ENCODE data around the gene EVI5. TPM values are rescaled to one million over a fixed set of nuclear protein-coding genes. Genes with fewer than 3 reads are reported as not detected.

The EVI5 gene
- 3.1 and 3.2 TPM in 2 replicates for polyA plus RNA-seq (2014; cell fraction: cytosol; rRNA removed)
- 2.2 and 2.3 TPM in 2 replicates for polyA plus RNA-seq (2014; cell fraction: nucleus; rRNA removed)

- DNase-seq (ENCODE audit: low spot score) = peak; percentile 98
Measured at GRCh38 chr1:92784639-92785500, at the start of gene EVI5. Gene EVI5 (minus strand): TSS chr1:92785108. CDS start chr1:92736546, 48,562 bp downstream.

DNA sequence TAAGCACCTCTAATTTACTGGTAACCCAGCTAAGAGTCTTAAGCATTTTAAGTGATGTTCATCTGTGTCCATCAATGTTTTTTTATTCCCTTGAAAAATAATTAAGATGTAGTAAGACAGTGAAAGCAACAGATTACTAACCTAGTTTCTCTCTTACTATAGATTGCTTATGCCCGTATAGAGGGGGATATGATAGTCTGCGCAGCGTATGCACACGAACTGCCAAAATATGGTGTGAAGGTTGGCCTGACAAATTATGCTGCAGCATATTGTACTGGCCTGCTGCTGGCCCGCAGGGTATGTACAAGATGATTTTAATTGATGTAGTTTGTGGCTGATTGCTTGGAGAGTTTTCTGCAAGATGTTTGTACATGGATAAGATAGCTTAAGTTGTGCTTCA, 49.7 kb upstream of the EVI5 start:
- DNase-seq (ENCODE audit: low spot score) = no peak

- no peak for DNase-seq (ENCODE audit: low spot score)
Measured at GRCh38 chr1:92833840-92834239, 48.9 kb upstream of the EVI5 start.

DNA sequence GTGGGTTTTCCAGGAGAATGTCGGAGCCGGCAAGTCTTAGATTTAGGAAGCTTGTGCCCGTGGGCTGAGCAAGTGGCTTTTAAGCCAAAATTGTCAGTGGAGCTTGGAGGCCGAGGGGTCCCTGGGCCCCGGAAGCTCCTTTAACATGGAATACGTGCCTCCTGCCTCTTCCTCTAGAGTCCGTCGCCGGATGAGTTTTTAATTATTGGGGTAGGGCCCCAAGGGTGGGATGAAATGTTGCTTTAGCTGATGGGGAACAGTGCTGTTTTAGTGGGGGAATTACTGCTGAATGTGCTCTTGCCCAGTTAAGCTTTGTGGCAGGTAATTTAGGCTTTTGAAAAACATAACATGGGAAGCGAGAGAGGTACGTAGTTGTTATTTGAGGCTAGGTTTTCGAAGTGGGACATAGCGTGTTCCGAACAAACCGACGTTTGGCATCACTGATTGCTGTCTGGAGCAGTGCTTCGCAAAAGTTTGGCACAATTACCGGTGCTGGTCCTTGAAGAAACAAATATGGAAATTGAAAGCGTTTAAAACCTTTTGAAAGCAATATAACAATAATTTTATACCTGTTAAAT, 47.7 kb upstream of the EVI5 start:
- no peak for DNase-seq (ENCODE audit: low spot score)

- DNase-seq (ENCODE audit: low spot score) = peak; percentile 96
Measured at GRCh38 chr1:92831762-92832536, 47.0 kb upstream of the EVI5 start, which contains the start of gene RPL5. Gene RPL5 (plus strand): TSS chr1:92832040. CDS start chr1:92832115, 75 bp downstream.

GRCh38 chr1:92831368-92831761, 46.5 kb upstream of the EVI5 start:
- DNase-seq (ENCODE audit: low spot score) = peak; percentile 11

GRCh38 chr1:92826792-92827191, 41.9 kb upstream of the EVI5 start:
- no peak for DNase-seq (ENCODE audit: low spot score)

DNA sequence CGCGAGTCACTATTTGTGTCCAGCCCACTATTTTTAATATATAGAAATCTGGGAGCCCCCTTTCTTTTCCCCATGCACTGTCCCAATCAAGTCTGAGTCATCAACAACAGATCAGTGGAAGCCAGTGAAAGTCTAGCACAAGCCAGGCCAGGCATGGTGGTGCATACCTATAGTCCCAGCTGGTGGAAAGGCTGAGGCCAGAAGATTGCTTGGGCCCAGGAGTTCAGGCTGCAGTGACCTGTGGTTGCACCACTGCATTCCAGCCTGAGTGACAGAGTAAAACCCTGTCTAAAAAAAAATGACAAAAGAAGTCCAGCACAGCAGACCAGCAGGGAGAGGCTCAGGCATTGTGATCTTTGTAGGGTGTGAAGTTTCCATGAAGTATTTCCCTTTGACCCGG, 38.0 kb upstream of the EVI5 start:
- DNase-seq (ENCODE audit: low spot score) = no peak

DNA sequence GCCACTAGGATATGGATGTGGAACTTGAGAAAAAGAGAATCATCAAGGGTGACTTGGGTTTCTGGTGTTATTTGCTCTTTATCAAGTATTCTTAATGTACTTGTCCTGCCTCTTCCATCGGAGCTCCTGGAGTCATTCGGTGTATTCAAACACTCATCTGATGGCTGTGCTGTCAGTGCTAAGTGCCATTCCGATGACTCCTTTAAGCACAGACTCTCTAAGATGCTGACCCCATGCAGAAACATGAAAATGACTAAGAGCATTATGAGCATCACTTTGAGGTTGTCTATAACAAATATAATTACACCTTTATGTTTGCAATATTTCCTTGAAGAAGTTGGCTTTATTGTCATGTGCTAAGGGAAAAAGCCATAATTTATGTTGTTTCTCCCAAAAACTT, 35.6 kb upstream of the EVI5 start:
- DNase-seq (ENCODE audit: low spot score) = no peak

DNA sequence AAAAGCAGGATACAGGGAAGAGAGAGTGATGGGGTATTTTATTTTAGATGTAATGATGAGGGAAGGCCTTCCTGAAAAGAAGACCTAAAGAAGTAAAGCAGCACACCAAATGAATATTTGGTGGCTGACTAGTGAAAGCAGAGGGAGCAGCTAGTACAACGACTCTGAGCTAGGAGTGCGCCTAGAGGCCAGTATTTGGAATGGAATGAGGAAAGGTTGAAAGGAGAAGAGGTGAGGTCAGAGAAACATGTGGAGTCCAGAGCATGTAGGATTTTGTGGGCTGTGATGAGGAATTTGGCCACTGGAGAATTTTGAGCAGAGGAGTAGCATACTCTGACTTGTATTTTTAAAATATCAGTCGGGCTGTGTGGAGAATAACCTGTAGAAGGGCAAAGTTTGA, 35.1 kb upstream of the EVI5 start:
- no peak for DNase-seq (ENCODE audit: low spot score)

GRCh38 chr1:92817986-92818764, 33.3 kb upstream of the EVI5 start:
- DNase-seq (ENCODE audit: low spot score) = no peak

GRCh38 chr1:92817137-92817697, 32.3 kb upstream of the EVI5 start:
- DNase-seq (ENCODE audit: low spot score) = no peak

DNA sequence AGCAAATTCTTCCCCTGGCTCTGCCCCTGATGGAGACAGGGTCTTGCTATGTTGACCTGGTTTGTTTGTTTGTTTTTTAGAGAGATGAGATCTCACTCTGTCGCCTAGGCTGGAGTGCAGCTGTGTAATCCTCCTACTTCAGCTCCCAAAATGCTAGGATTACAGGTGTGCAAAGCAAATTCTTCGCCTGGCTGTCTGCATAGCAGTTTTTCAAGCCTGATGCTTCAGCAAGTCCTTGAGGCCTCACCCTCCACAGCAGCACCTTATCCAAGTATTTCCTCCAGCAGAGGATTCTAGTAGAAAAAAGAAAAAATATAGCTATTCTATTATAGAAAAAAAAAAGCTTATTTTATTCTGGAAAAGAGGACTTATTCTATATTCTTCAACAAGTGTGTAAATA, 31.8 kb upstream of the EVI5 start:
- DNase-seq (ENCODE audit: low spot score) = no peak

DNA sequence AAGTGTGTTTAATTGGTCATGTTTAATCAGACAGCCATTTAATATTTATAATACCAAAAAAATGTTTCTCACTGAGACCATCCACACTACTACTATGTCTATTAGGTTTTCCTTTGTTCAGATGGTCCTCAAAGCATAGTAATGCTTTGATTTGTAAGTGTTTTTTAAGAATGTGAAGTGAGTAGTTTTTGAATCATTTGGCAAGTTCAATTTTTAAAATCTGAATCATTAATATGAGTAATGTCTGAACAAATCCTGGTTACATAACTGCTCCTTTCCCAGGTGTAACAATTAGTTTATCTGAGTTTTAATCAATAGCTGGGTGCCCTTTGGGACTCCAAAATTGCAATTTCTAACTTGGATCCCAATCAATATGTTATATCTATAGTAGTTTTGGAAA, 23.5 kb upstream of the EVI5 start:
- no peak for DNase-seq (ENCODE audit: low spot score)

DNA sequence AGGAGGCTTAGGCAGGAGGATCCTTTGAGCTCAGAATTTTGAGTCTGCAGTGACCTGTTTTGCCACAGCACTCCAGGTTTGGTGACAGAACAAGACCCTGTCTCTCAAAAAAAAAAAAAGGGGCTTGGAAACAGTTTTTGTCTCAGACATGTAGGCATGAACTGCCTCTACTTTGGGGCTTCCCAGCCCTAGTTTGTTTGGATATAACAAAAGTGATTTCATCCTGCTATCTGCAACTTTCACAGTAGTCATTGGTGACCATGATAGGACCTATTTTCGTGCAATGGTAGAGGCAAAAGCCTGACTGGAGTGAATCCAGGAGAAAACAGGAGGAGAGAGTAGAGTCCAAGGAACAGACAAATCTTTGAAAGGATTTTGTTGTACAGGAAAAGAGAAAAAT, 20.3 kb upstream of the EVI5 start:
- DNase-seq (ENCODE audit: low spot score) = no peak

DNA sequence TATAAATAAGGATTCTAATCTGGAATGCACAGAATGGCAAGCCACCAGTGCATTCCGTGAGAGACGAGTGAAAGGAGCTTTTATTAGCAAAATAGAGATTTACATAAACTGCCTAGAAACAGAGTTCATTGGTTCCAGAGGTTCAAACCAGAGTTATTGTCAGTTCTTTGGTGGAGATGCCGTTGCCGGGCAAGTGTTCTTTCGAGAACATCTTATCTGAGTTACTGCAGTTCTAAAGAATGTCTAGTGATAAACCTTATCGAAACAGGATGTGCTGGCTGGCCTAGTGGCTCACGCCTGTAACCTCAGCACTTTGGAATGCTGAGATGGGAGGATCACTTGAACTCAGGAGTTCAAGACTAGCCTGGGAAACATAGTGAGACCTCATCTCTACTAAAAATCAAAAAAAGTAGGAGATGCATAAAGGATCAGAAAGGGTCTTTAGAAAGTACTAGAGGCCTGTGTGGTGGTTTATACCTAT, 19.9 kb upstream of the EVI5 start:
- DNase-seq (ENCODE audit: low spot score) = peak; percentile 45

- no peak for DNase-seq (ENCODE audit: low spot score)
Measured at GRCh38 chr1:92803140-92803887, 18.4 kb upstream of the EVI5 start.

GRCh38 chr1:92797961-92798360, 13.1 kb upstream of the EVI5 start:
- DNase-seq (ENCODE audit: low spot score) = no peak

DNA sequence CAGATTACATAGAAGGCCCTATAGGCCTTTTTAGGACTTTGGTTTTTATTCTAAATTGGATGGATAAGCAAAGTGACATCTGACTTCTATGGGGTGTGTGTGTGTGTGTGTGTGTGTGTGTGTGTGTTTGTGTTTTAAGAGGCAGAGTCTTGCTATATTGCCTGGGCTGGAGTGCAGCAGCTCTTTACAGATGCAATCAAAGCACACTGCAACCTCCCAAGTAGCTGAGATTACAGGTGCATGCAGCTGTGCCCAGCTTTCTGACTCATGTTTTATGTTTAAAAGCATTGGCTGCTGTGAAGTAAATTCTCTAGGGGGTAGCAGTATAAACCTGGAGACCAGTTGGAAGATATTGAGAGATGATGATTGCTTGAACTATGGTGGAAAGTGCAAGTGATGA, 12.4 kb upstream of the EVI5 start:
- no peak for DNase-seq (ENCODE audit: low spot score)

DNA sequence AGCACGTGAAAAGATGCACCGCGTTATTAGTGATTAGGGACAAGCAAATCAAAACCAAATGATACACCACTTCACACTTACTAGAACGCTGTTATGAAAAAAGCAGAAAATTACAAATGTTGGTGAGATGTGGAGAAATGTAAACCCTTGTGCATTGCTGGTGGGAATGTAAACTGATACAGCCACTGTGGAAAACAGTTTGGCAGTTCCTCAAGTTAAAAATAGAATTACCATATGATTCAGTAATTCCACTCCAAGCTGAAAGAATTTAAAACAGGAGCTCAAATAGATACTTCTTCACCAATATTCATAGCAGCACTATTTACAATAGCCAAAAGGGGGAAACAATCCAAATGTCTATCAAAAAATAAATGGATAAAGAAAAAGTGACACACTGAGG, 10.3 kb upstream of the EVI5 start:
- no peak for DNase-seq (ENCODE audit: low spot score)

Data from SK-N-DZ (cell line).